GM12874 (cell line): Measurements from ENCODE around the gene D2HGDH.

Experiments
- TF ChIP-seq, protein P1 (sequence below): IDR thresholded peaks from 2 replicates; pipeline ENCODE4 v1.5.1; 2011; ENCODE audit warnings: low read depth, mild to moderate bottlenecking, control low read depth, low read length, moderate library complexity; ENCODE audit not compliant: insufficient read depth

Gene D2HGDH

GRCh38 chr2:241813644-241814392 lies 79.4 kb downstream of the D2HGDH start:
- TF ChIP-seq, protein P1, sequence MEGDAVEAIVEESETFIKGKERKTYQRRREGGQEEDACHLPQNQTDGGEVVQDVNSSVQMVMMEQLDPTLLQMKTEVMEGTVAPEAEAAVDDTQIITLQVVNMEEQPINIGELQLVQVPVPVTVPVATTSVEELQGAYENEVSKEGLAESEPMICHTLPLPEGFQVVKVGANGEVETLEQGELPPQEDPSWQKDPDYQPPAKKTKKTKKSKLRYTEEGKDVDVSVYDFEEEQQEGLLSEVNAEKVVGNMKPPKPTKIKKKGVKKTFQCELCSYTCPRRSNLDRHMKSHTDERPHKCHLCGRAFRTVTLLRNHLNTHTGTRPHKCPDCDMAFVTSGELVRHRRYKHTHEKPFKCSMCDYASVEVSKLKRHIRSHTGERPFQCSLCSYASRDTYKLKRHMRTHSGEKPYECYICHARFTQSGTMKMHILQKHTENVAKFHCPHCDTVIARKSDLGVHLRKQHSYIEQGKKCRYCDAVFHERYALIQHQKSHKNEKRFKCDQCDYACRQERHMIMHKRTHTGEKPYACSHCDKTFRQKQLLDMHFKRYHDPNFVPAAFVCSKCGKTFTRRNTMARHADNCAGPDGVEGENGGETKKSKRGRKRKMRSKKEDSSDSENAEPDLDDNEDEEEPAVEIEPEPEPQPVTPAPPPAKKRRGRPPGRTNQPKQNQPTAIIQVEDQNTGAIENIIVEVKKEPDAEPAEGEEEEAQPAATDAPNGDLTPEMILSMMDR, result no peak

DNA sequence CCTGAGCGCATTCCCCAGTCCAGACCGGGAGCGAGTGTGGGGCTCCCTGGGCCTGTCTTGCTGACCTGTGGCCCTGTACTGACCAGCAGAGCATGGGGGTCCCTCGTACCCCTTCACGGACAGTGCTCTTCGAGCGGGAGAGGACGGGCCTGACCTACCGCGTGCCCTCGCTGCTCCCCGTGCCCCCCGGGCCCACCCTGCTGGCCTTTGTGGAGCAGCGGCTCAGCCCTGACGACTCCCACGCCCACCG lies 79.9 kb downstream of the D2HGDH start:
- TF ChIP-seq, protein P1, result no peak

- TF ChIP-seq, protein P1, result no peak
Measured at GRCh38 chr2:241814643-241815476, 80.4 kb downstream of the D2HGDH start.

DNA sequence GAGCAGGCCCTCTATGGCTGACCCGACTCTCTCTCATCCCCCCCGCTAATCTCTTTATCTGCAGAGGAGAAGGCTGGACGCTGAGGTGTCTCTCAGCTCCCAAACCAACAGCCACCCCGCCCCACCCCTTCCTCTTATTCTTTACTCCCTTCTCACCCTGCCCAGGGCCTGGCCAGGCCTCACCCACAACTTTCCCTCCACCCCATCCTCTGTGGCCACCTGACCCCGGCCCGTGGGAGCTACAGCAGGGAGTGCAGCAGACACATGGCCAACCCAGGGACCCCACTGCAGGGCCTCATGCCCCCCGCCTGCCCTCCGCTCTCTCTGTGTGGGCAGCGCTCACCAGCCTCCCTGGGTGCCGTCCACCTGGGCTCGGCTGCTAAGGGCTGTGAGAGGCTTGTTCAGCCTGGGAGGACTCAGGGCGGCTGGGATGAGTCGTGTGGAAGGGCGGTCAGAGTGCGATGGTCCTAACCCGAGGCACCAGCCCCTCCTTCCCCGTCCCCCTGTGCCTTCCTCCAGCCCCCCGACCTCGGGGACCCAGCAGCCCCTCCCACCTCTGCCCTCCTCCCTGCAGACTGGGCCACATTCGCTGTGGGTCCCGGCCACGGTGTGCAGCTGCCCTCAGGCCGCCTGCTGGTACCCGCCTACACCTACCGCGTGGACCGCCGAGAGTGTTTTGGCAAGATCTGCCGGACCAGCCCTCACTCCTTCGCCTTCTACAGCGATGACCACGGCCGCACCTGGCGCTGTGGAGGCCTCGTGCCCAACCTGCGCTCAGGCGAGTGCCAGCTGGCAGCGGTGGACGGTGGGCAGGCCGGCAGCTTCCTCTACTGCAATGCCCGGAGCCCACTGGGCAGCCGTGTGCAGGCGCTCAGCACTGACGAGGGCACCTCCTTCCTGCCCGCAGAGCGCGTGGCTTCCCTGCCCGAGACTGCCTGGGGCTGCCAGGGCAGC lies 81.3 kb downstream of the D2HGDH start:
- TF ChIP-seq, protein P1, result no peak

GRCh38 chr2:241816431-241817121 lies 82.1 kb downstream of the D2HGDH start:
- TF ChIP-seq, protein P1, result no peak

DNA sequence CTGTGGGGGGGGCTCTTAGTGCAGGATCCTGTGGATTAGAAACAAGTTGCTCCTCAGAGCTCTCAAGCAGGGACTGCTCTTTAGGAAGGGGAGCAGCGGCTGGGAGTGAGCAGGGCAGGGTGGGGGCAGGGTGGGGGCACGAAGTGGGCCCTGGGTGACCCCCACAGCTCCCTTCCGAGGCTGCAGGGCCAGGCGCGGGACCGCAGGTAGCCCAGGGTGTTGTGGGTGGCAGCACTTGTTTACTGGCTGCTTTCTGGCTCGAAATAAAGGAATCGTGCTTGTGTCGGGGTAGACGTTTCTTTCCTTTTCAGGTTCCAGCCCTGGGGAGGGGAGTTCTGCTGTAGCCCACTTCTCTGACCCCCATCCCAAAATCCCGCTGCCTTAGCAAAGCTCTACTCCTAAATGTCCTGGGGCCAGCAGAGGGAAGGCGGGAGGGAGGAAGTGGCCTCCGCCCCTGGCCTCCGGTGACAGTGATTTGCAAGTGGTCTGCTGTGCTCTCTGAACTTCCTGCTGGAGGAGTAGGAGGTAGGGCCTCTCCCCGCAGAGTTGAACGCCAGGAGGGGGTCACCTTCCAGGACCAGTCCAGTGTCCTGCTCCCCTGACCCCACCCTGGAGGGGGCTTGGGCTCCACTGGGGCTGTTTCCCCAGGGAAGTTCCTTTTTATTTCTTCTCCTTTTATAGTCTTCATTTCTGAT lies 82.8 kb downstream of the D2HGDH start:
- TF ChIP-seq, protein P1, result no peak
